ENCODE measurements around the gene CLCN7.
A peak's percentile ranks its signal among the peaks of the same experiment; 100 is the strongest.

The CLCN7 gene

DNA sequence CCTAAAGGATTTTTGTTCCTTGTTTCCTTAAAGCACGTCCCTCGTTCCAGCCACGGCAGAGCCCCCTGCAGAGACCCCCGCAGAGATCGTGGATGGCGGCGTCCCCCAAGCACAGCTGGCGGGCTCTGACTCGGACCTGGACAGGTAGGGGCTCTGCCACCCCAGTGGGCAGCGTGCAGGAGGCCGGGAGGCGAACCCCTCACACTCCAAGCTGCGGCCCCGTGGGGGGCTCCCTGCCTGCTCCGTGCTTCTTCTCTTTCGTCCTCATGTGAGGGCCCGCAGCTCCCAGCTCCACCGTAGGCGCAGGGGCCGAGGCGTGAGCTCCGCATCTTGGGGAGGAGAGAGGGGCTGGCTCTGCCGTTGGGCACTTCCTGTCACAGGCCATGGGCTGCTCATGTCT, 26.8 kb upstream of the CLCN7 start:
- no peak for DNase-seq

DNA sequence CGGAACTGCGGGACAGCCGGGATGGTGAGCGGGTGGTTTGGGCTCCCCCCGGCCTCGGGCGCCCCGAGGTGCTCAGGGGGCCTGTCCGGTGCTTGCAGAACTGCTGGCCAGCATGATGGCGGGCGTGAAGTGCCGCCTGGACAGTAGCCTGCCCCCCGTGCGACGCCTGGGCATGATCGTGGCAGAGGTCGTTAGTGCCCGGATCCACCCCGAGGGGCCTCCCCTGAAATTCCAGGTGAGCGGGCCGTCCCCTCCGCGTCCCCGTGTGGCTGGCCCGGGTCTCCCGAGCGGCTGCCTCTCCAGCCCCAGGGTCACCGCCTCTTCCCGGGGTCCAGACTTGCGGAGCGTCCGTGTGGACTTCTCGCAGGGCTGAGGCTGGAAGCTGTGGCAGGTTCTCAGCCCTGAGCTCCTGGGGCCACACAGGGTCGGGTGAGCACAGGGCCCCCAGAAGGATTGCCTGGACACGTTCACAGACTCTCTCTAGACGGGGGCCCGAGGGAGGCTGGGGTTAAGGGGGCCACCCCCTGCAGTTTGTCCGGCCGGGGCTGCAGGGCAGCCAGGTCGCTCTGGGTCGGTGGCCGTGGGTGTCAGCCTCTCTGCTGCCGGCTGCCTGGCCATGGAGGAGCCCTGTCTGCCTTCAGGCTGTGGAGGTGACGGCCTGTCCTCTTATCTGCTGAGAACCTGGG, 25.8 kb upstream of the CLCN7 start:
- no peak for DNase-seq

DNA sequence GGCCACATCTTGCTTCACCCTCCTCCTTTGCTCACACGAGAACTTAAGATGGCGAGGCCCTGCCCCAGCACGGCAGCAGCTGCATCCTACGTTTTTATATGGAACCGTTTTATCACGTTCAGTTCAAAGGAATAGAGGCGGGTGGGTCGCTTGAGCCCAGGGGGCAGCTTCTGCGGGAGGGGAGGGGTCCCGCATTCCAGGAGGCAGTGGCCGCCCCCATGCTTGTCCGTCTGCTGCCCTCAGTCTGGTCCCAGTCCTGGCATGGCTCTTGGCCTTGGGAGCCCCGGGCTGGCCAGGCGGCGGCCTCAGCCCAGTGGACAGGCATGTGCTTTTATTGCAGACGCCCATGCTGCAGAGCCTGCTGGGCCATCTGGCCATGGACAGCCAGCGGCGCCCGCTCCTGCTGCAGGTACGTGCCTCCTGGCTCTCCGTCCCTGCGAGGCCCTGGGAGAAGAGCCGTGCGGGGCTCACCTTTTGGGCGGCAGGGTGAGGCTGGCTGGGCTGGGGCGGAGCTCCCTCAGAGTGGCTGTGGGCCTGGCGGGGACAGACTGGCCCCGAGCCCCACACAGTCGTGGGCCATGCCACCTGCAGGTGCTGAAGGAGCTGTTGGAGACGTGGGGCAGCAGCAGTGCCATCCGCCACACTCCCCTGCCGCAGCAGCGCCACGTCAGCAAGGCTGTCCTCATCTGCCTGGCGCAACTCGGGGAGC, 25.1 kb upstream of the CLCN7 start:
- DNase-seq: no peak

DNA sequence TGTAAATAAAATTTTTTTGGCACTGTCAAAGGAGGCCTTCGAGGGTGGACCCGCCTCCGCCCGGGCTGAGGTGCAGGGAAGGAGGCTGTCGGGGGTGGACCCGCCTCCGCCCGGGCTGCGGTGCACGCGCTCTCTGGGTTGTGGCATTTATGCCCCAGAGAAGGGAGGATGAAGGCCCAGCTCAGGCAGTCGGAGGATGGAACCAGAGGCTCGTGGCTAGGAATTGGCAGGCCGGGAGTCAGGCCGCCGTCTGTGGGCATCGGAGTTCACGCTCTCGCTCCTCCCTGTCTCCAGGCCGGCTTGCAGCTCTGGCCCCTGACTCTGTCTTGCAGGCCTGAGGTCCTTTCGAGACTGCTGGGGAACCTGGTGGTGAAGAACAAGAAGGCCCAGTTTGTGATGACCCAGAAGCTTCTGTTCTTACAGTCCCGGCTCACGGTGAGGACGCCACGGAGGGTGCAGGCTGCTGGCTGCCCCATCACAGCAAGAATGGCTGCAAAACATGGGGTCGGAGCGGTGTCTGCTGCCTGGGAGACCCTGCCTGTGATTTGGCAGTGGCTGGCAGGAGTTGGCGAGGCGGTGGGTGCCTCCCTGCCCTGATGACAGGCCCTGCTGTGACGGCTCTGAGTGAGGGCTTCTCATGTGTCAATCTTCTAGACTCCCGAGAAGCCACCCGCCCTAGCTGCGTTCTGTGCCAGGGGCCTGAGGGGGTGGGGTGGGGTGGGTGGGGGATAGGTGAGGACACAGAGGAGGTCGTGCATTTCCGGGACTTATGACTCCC, 24.3 kb upstream of the CLCN7 start:
- DNase-seq: no peak

DNA sequence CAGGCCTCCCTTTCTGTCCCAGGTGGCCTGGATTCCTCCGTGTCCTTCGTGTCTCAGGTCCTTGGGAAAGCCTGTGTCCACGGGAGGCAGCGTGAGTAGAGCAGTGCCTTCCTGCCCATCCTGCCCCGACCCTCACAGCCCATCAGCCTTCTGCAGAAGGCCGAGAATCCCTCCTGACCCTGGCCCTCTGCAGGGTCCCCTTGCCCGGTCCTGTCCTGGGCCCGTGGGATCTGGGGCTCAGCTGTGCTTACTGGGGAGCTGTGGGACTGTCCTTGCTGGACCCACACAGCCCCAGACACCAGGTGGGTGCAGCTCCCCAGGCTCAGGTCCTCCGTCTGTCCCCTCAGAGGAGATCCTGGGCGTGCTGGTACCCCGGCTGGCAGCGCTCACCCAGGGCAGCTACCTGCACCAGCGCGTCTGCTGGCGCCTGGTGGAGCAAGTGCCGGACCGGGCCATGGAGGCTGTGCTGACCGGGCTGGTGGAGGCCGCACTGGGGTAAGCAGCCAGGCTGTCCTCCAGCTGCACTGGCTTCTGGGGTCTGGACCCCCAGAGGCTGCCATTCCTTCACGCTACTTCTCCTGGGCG, 22.3 kb upstream of the CLCN7 start:
- no peak for DNase-seq

DNA sequence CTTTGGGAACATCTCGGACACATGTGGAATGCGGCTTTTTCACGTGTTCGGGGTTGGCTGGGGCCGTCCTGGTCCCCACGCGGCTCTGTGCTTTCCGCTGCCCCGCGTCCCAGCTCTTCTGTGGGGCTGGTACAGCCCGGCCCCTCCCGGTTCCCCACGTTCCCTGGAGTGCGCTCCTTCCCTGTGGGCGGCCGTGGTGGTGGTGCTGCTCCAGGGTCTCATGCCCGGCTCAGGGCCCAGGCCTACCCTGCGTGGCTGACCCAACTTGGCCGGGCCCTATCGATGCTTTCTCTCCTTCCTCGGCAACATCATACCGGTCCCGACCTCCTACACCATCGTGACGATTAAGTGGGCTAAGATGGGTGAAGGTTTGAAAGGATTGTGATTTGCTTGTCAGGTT, 21.6 kb upstream of the CLCN7 start:
- no peak for DNase-seq

DNA sequence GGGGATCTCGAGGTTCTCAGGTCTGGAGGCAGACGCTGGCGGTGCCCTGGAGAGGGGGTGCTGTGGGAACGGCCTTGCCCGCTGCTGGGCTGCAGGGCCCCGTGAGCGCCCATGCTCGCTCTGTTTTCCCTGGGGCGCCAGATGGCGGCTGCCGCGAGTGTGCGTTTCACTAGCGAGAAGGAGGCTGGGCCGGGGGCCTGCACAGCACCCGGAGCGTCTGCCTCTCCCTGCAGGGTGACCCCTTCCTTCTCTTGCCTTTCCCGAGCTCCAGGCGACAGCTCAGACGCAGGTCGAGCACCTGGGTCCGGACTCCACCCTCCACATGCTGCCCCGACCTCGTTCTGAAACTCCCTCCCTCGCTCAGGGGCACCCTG, 21.0 kb upstream of the CLCN7 start:
- DNase-seq: no peak

DNA sequence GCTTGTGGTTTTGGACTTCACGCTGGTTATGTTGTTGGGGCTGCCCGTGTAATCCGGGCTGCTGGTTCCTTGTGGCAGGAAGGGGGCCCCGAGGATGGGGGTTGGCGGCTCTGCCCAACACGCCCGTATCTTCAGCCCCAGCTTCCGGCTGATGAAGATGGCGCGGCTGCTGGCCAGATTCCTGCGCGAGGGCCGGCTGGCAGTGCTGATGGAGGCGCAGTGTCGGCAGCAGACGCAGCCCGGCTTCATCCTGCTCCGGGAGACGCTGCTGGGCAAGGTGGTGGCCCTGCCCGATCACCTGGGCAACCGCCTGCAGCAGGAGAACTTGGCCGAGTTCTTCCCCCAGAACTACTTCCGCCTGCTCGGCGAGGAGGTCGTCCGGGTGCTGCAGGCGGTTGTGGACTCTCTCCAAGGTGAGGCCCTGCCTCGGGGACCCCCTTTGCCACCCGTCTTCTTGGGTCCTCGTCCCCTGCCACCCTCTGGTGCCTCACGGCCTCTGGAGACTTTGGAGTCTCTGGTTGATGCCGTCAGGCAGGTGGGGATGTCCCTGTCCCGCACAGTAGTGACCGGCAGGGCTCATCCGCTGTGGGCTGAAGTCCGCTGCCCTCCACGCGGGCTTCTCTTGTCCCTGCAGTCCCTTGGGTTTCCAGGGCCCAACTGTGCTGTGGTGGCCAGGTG, 20.5 kb upstream of the CLCN7 start:
- DNase-seq: no peak

DNA sequence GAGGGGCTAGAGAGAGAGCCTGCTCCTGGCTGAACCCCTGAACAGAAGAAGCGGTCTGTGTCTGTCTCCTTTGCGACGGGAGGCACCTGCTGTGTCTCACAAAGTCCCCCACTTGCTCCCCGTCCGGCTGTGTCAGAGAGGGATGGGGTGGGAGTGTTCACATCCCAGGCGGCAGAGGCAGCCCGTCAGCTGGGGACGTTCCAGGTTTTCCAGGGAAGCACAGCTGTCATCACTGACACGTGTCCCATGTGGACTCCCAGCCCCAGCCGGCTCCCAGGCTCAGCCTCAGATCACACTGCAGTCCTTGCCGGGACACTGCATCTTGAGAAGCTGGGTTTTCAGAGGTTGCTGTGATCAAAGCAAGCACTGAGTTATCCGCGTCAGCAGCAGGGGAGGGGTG, 19.9 kb upstream of the CLCN7 start:
- DNase-seq: no peak

DNA sequence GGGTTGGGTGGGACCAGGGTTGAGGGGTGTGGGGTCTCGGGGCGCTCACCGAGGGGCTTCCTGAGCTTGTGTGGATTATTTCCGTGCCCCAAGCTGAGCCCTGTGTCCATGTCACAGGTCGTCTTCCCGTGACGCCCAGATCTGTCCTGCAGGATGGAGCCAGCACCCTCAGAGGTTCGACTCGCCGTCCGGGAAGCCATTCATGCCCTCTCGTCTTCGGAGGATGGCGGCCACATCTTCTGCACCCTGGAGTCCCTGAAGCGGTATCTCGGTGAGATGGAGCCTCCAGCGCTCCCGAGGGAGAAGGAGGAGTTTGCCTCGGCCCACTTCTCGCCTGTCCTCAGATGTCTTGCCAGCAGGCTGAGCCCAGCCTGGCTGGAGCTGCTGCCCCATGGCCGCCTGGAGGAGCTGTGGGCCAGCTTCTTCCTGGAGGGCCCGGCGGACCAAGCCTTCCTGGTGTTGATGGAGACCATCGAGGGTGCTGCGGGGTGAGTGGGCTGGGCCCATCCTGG, 19.4 kb upstream of the CLCN7 start:
- DNase-seq: no peak

DNA sequence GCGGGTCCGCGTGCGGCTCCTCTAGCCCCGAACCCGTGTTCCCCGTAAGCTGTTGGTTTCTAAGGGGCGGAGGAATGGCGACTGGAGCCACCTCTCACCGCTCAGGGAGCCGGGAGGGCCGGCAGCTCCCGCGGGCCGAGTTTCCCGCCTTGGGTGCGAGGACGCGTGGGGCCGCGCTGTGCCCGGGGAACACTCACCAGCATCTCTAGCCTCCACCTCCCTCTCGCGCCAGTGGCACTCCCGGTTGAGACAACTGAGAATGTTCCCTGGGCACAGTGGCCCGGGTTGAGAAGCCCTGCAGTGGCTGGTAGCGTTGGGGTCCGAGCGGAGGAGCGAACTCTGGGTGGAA, 18.9 kb upstream of the CLCN7 start:
- no peak for DNase-seq

DNA sequence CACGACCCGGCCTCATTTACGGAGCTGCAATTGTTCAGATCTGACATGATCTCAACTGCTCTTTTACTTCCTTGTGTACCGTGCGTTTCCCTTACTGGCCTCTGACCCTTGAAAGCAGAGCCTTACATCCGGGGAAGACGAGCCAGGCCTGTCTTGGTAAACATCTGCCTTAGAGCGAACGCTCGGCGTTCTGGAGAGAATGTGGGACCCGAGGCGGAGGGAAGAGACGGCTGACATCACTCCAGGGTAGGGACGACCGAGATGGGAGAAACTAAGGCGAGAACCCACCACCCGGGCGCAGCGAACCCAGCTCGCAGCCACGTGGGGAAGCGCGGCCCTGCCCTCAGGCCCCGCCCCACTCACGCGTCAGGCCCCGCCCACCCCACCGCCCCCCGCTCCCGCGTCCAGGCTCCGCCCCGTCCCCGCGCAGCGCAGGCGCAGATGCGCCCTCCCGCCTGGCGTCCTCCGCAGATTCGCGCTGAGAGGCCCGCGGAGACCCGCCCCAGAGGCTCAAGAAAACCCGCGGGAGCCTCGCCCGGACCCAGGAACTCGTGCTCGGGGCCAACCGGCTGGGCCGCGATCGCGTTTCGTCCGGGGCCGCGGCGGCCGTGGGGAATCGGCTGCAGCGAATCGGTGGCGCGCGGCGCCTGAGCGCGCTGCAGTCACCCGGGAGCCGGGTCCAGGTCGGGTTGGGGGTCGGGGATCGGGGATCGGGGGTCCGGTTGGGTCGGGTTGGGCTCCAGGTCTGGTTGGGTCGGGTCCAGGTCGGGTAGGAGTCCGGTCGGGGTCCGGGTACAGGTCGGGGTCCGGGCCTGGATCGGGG, 18.3 kb upstream of the CLCN7 start, which contains the start of gene TELO2:
TSS of gene TELO2 (plus strand) at position 438 of the 823 bp plus-strand sequence. CDS start 922 bp downstream, outside the sequence.
- DNase-seq: peak; percentile 4

DNA sequence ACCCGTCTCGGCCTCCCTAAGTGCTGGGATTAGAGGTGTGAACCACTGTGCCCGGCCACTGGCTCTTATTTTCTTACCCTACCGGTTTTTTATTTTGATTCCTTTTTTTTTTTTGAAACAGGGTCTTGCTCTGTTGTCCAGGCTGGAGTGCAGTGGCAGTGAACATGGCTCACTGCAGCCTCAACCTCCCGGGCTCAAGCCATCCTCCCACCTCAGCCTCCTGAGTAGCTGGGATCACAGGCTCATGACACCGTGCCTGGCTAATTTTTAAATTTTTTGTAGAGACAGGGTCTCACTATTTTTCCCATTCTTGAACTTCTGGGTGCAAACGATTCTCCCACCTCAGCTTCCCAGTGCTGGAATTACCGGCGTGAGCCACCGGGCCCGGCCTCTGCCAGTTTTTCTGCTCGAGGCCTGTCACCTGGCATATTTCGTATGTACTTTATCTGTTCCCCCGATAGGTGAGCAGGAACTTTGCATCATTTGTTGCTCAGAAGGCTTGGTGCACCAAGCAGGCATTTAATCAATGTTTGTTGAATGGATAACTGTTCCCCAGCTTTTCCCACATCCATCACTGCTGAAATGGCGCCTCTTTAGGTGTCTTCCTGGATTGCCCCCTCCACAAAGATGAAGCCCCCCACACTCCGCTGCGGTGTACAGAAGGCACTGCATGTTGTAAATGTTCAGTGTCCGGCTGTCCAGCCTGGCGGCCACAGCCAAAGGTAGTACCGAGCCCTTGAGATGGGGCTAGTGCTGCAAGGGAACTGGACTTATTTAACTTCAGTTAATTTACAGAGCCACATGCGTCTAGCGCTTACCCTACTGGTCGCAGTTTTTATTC, 17.5 kb upstream of the CLCN7 start:
- no peak for DNase-seq

DNA sequence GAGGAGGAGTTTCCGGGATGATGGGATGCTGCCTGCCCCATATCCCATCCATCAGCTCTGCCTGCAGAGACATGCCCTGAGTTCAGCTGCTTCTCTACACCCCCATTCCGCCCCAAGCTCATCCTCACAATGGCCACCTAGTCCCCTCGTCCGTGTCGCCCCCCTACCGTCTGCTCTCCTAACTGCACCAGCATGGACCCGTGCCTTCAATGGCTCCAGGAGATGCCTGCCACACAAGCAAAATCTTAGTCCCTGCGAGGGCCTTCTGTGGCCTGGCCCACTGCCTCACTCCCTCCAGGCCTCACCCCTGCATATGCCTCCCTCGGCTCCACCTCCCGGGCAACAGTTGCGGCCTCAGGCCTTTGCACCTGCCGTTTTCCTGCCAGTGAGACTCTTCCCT, 16.5 kb upstream of the CLCN7 start:
- no peak for DNase-seq

DNA sequence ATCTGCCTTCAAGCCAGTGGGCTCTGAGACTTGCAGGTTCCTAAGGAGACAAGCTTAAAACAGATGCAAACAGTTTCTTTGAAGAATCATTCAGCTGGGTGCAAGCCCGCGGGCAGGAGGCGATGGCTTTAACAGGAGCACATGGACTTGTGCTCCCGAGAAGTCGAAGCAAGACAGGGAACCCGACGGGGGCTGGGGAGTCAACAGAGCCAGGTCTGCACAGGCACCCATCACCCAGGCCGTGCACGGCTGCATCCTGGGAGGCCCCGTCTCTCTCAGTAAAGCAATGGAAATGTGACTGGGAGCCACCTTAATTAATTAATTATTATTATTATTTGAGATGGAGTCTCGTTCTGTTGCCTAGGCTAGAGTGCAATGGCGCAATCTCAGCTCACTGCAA, 14.2 kb upstream of the CLCN7 start:
- DNase-seq: no peak

DNA sequence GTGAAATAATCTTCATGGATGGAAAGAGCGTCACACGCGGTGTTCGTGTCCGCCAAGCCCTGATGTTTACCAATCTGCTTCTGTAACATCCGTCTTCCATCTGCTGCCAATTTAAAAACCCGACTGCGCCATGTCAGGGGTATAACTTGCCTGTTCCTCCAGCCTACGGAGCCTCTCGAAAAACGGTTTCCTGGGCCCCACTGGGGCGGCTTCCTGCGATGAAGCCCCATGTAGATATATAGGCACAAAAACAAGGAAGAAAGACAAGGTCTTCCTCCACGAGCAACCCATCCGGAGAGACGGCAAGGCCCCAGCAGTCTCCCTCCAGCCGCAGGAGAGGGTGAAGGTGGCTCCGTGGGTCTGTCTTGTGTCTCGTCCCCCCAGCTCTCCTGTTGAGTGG, 13.8 kb upstream of the CLCN7 start, which contains the start of gene PTX4:
TSS of gene PTX4 (minus strand) at position 326 of the 400 bp plus-strand sequence. CDS start at position 291, 35 bp downstream.
- DNase-seq: no peak

DNA sequence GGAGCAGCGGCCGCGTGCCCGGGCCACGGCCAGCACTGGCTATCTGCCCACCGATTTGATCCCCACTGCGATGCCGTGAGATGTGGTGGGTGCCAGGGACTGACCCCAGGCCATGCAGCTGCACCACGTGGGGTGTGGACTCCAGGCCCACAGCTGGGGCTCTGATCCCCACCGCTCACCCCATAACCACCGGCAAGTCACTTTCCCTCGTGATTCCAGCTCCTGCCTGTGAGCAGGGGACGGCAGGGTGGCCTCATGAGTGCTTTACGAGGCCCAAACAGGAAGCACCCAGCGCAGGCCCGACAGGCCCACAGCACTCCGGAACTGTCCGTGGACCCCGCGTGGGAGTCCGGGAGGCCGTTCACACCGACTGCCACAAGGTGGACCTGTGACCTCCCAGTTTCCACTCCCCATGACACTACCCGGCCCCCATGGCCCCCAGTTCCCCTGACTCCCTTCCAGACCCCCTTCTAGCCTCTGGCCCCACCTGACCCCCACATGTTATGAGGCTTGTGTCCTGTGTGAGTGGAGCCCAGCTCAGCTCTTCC, 13.3 kb upstream of the CLCN7 start:
- DNase-seq: no peak

DNA sequence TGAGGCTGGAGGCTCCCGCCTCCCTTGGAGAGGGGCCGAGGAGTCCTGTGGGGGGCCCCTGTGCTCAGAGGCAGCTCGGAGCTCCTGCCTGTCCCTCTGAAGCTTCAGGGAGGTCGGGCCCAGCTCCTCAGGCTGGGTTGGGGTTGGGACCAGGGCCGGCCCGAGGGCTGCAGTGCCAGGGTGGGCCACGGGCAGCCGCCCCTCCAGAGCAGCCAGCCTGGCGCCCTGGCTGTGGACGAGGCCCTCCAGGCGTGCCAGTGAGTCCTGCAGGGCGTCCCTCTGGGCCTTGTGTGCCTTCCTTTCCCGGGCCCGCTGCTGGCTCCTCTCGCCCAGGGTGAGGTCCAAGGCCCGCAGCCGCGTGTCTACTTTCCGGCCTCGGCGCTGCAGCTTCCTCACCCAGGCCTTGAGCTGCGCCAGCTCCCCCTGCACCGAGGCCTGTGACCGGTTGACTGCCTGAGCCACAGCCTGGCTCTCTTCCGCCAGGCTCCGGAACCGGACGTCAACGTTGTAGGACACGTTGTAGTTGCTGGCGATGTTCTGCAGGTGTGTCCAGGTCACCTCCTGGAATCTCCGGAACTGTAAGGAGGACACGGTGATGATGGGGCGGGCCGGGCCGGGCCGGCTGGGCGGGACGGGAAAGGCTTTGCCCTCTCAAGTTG, 12.7 kb upstream of the CLCN7 start:
- no peak for DNase-seq

DNA sequence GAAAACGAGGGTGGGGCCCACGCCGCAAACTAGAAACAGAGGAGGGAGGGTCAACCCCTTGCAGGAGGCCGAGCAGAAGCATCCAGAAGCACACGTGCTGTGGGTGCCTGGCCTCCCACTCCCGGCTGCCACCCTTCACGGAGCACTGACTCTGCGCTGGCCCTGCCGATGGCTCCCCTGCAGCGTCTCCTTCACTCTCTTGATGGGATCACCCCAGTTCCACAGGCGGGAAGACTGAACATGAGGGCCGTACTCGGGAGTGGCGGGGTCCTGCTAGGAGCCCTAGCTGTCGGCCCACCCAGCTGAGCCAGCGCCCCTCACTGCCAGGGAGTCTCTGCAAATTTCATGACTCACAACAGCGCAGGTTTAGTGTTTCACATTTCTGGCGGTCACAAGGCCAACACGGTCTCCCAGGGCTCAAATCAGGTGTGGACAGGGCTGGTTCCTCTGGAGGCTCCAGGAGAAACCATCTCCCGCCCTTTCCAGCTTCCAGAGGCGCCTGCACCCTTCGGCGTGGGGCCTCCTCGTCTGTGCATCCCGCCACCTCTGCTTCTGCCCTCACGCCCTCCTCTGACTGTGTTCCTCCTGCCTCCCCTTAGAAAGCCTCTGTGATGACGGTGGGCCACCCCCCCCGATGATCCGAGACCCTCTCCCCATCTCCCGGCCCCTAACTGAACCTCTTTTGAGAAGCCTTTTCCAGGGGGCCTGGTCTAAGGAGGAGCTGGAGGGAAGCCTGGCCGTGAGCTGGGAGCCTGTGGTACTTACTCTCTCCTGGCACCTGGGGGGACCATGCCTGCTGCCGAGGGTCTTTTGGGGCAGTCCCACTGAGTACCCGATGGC, 11.9 kb upstream of the CLCN7 start:
- DNase-seq: no peak

Measured in NCI-H526 treated with DMSO at 0.1 percent for 48 hours (cell line).